Measurements from ENCODE around the gene GPANK1.

The GPANK1 gene

GRCh38 chr6:31639043-31639442 lies 25.8 kb downstream of the GPANK1 start:
- peaks cover 6% of the 10 kb centered on the region for H3K4me1 Mint-ChIP-seq
- peak overlapping the region; percentile 71 for H3K27ac Mint-ChIP-seq (ENCODE audit: low read depth)
- no peaks in the 10 kb centered on the region for H3K27me3 Mint-ChIP-seq
- ATAC-seq (replicated peaks; ENCODE audit: extremely low read depth, poor library complexity, severe bottlenecking) (no peak), DNase-seq (ENCODE audit: low spot score in 2 of 2) (no peak)
- peaks cover 62% of the 10 kb centered on the region for H3K36me3 Mint-ChIP-seq (ENCODE audit: insufficient read depth)
- H3K4me3 Mint-ChIP-seq: no peak overlapping the region
- H3K9me3 Mint-ChIP-seq: no peaks in the 10 kb centered on the region

DNA sequence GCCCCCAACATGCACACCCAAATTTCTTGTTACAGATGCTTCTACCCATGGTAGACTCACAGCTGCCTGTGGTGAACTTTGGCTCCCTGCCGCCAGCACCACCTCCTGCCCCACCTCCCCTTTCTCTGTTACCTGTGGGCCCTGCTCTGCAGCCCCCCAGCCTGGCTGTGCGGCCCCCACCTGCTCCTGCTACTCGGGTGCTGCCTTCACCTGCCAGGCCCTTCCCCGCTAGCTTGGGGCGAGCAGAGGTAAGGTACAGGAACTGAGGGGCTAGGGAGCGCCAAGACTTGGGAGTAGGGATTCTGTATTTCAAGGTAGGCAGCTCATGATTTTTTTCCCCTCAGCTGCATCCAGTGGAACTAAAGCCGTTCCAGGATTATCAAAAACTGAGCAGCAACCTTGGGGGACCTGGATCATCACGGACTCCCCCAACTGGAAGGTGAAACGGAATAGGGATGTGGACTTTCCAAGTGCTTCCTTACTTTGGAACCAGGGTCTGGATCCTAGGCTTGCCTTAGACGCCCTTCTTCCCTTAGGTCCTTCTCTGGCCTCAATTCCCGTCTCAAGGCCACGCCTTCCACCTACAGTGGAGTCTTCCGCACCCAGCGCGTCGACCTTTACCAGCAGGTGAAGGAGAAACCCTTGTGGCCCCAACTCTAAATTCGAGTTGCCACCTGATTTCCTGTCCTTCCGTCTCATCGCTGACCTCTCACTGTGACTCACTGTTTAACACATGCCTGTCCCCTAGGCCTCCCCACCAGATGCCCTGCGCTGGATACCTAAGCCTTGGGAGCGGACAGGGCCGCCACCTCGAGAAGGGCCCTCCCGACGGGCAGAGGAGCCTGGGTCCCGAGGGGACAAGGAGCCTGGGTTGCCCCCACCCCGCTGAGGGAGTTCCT lies 27.9 kb downstream of the GPANK1 start:
- H3K4me3 Mint-ChIP-seq: peak overlapping the region; percentile 20
- H3K27ac Mint-ChIP-seq (ENCODE audit: low read depth): peak overlapping the region; percentile 61
- peaks cover 6% of the 10 kb centered on the region for H3K4me1 Mint-ChIP-seq
- H3K36me3 Mint-ChIP-seq (ENCODE audit: insufficient read depth): peaks cover 62% of the 10 kb centered on the region
- no peaks in the 10 kb centered on the region for H3K9me3 Mint-ChIP-seq
- ATAC-seq (replicated peaks; ENCODE audit: extremely low read depth, poor library complexity, severe bottlenecking): no peak
- DNase-seq (ENCODE audit: low spot score in 2 of 2): no peak
- H3K27me3 Mint-ChIP-seq: no peaks in the 10 kb centered on the region

- H3K27me3 Mint-ChIP-seq: no peaks in the 10 kb centered on the region
- peaks cover 6% of the 10 kb centered on the region for H3K4me1 Mint-ChIP-seq
- ATAC-seq (replicated peaks; ENCODE audit: extremely low read depth, poor library complexity, severe bottlenecking): no peak
- no peak for DNase-seq (ENCODE audit: low spot score in 2 of 2)
- H3K27ac Mint-ChIP-seq (ENCODE audit: low read depth): no peak overlapping the region
- no peak overlapping the region for H3K4me3 Mint-ChIP-seq
- no peaks in the 10 kb centered on the region for H3K9me3 Mint-ChIP-seq
- peaks cover 59% of the 10 kb centered on the region for H3K36me3 Mint-ChIP-seq (ENCODE audit: insufficient read depth)
Observed at GRCh38 chr6:31634969-31635575, 29.7 kb downstream of the GPANK1 start.

- DNase-seq (ENCODE audit: low spot score in 2 of 2): no peak
- H3K27ac Mint-ChIP-seq (ENCODE audit: low read depth): peak overlapping the region; percentile 74
- peaks cover 62% of the 10 kb centered on the region for H3K36me3 Mint-ChIP-seq (ENCODE audit: insufficient read depth)
- ATAC-seq (replicated peaks; ENCODE audit: extremely low read depth, poor library complexity, severe bottlenecking): no peak
- no peak overlapping the region for H3K4me3 Mint-ChIP-seq
- H3K9me3 Mint-ChIP-seq: no peaks in the 10 kb centered on the region
- H3K4me1 Mint-ChIP-seq: peaks cover 6% of the 10 kb centered on the region
- H3K27me3 Mint-ChIP-seq: no peaks in the 10 kb centered on the region
Observed at GRCh38 chr6:31634131-31634530, 30.7 kb downstream of the GPANK1 start.

DNA sequence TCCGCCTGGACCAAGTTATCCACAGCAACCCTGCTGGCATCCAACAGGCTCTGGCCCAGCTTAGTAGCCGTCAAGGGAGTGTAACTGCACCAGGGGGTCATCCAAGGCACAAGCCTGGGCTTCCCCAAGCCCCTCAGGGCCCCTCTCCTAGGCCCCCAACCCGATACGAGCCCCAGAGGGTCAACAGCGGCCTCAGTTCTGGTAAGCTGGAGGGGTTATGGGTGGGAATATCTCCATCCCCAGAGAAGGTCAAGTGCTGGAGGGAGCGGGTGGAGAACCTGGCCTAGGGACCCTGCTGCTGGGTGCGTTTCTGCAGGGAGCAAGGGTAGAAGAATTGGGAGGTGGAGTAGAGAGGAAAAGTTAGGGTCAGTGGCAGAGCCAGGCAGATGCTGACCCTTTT lies 31.4 kb downstream of the GPANK1 start:
- no peak for ATAC-seq (replicated peaks; ENCODE audit: extremely low read depth, poor library complexity, severe bottlenecking)
- H3K9me3 Mint-ChIP-seq: no peaks in the 10 kb centered on the region
- DNase-seq (ENCODE audit: low spot score in 2 of 2): no peak
- H3K4me1 Mint-ChIP-seq: peaks cover 6% of the 10 kb centered on the region
- H3K4me3 Mint-ChIP-seq: no peak overlapping the region
- peaks cover 64% of the 10 kb centered on the region for H3K36me3 Mint-ChIP-seq (ENCODE audit: insufficient read depth)
- H3K27ac Mint-ChIP-seq (ENCODE audit: low read depth): no peak overlapping the region
- no peaks in the 10 kb centered on the region for H3K27me3 Mint-ChIP-seq

- H3K36me3 Mint-ChIP-seq (ENCODE audit: insufficient read depth): peaks cover 67% of the 10 kb centered on the region
- no peaks in the 10 kb centered on the region for H3K27me3 Mint-ChIP-seq
- ATAC-seq (replicated peaks; ENCODE audit: extremely low read depth, poor library complexity, severe bottlenecking) (no peak), DNase-seq (ENCODE audit: low spot score in 2 of 2) (no peak)
- peaks cover 15% of the 10 kb centered on the region for H3K4me1 Mint-ChIP-seq
- H3K9me3 Mint-ChIP-seq: no peaks in the 10 kb centered on the region
- H3K4me3 Mint-ChIP-seq: no peak overlapping the region
- H3K27ac Mint-ChIP-seq (ENCODE audit: low read depth): peak overlapping the region; percentile 88
Observed at GRCh38 chr6:31632279-31632946, 32.4 kb downstream of the GPANK1 start.

- peak overlapping the region; percentile 88 for H3K27ac Mint-ChIP-seq (ENCODE audit: low read depth)
- H3K4me3 Mint-ChIP-seq: no peak overlapping the region
- ATAC-seq (replicated peaks; ENCODE audit: extremely low read depth, poor library complexity, severe bottlenecking) (no peak), DNase-seq (ENCODE audit: low spot score in 2 of 2) (no peak)
- peaks cover 67% of the 10 kb centered on the region for H3K36me3 Mint-ChIP-seq (ENCODE audit: insufficient read depth)
- H3K27me3 Mint-ChIP-seq: no peaks in the 10 kb centered on the region
- no peaks in the 10 kb centered on the region for H3K9me3 Mint-ChIP-seq
- peaks cover 15% of the 10 kb centered on the region for H3K4me1 Mint-ChIP-seq
Observed at GRCh38 chr6:31631681-31632278, 33.0 kb downstream of the GPANK1 start.

- no peaks in the 10 kb centered on the region for H3K27me3 Mint-ChIP-seq
- peak overlapping the region; percentile 73 for H3K27ac Mint-ChIP-seq (ENCODE audit: low read depth)
- H3K36me3 Mint-ChIP-seq (ENCODE audit: insufficient read depth): peaks cover 69% of the 10 kb centered on the region
- no peak overlapping the region for H3K4me3 Mint-ChIP-seq
- H3K9me3 Mint-ChIP-seq: no peaks in the 10 kb centered on the region
- DNase-seq (ENCODE audit: low spot score in 2 of 2): no peak
- peaks cover 14% of the 10 kb centered on the region for H3K4me1 Mint-ChIP-seq
- no peak for ATAC-seq (replicated peaks; ENCODE audit: extremely low read depth, poor library complexity, severe bottlenecking)
Observed at GRCh38 chr6:31631209-31631608, 33.6 kb downstream of the GPANK1 start.

DNA sequence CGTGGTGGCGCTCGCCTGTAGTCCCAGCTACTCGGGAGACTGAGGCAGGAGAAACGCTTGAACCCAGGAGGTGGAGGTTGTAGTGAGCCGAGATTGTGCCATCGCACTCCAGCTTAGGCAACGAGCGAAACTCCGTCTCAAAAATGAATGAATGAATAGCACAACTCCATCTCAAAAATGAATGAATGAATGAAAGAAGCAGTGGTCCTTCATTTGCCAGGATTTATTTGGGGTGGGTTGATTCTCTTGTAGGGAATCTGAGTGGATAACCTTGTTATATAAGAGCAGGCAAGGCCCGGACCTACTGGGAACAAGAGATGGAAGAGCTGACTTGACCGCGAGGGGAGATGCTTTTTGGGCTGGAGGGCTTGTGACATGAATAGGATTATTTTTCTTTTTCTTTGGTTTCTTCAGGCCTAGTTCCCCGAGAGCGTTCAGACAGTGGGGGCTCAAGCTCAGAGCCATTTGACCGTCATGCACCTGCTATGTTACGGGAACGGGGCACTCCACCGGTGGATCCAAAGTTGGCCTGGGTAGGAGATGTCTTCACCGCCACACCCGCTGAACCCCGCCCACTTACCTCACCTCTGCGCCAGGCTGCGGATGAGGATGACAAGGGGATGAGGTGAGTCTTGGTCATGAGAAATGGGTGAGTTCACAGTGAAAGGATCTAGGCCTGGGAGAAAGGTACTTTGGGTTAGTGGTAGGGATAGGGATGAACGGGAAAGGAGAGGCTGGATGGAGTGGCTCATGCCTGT lies 34.4 kb downstream of the GPANK1 start:
- Mint-ChIP-seq H3K27ac (ENCODE audit: low read depth) (peak overlapping the region; percentile 73), H3K27me3 (no peaks in the 10 kb centered on the region), H3K9me3 (no peaks in the 10 kb centered on the region), H3K4me1 (peaks cover 14% of the 10 kb centered on the region), H3K4me3 (no peak overlapping the region), H3K36me3 (ENCODE audit: insufficient read depth) (peaks cover 67% of the 10 kb centered on the region)
- DNase-seq (ENCODE audit: low spot score in 2 of 2) (no peak), ATAC-seq (replicated peaks; ENCODE audit: extremely low read depth, poor library complexity, severe bottlenecking) (no peak)

DNA sequence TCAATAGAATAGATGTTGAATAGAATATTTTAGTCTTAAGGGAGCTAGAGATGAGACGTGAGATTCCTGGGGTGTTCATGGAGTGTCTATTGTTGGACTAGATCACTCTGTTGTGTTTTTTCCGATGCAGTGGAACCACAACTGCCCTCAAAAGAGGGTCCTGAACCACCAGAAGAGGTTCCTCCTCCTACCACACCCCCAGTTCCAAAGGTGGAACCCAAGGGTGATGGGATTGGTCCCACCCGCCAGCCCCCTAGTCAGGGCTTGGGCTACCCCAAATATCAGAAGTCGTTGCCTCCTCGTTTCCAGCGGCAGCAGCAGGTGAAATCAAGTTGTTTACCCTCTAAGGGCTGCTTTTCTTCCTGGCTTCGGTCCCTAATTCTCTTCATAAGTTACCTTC lies 35.8 kb downstream of the GPANK1 start:
- Mint-ChIP-seq H3K36me3 (ENCODE audit: insufficient read depth) (peaks cover 70% of the 10 kb centered on the region), H3K27ac (ENCODE audit: low read depth) (no peak overlapping the region), H3K4me3 (no peak overlapping the region), H3K4me1 (peaks cover 14% of the 10 kb centered on the region), H3K27me3 (no peaks in the 10 kb centered on the region), H3K9me3 (no peaks in the 10 kb centered on the region)
- ATAC-seq (replicated peaks; ENCODE audit: extremely low read depth, poor library complexity, severe bottlenecking) (no peak), DNase-seq (ENCODE audit: low spot score in 2 of 2) (no peak)

- H3K4me1 Mint-ChIP-seq: peaks cover 14% of the 10 kb centered on the region
Observed at GRCh38 chr6:31627690-31628287, 37.0 kb downstream of the GPANK1 start.

DNA sequence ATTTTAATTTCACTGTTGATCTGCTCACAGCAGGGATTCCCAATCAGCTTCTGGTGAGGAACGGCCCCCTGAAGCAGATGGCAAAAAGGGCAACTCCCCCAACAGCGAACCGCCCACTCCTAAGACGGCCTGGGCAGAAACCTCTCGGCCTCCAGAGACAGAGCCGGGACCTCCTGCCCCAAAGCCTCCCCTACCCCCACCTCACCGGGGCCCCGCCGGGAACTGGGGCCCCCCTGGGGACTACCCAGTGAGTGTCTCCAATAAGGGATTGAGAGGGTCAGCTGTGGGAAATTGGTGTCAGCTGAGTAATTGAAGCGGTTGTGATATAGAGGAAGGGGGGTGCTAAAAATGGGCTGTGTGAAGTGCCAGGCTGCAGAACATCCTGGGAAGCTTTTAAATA lies 37.8 kb downstream of the GPANK1 start:
- peak overlapping the region; percentile 33 for H3K27ac Mint-ChIP-seq (ENCODE audit: low read depth)
- no peak overlapping the region for H3K4me3 Mint-ChIP-seq
- H3K9me3 Mint-ChIP-seq: no peaks in the 10 kb centered on the region
- H3K4me1 Mint-ChIP-seq: peaks cover 22% of the 10 kb centered on the region
- DNase-seq (ENCODE audit: low spot score in 2 of 2) (no peak), ATAC-seq (replicated peaks; ENCODE audit: extremely low read depth, poor library complexity, severe bottlenecking) (no peak)
- peaks cover 77% of the 10 kb centered on the region for H3K36me3 Mint-ChIP-seq (ENCODE audit: insufficient read depth)
- H3K27me3 Mint-ChIP-seq: no peaks in the 10 kb centered on the region

More at GRCh38 chr6:31627690-31628287, 37.0 kb downstream of the GPANK1 start:
- H3K9me3 Mint-ChIP-seq: no peaks in the 10 kb centered on the region
- H3K4me3 Mint-ChIP-seq: no peak overlapping the region
- no peak for DNase-seq (ENCODE audit: low spot score in 2 of 2)
- H3K27me3 Mint-ChIP-seq: no peaks in the 10 kb centered on the region
- H3K27ac Mint-ChIP-seq (ENCODE audit: low read depth): peak overlapping the region; percentile 33
- ATAC-seq (replicated peaks; ENCODE audit: extremely low read depth, poor library complexity, severe bottlenecking): no peak
- peaks cover 75% of the 10 kb centered on the region for H3K36me3 Mint-ChIP-seq (ENCODE audit: insufficient read depth)

Measured in central memory CD8-positive, alpha-beta T cell (primary cell).